BLaER1 (cell line): ENCODE data around the gene AJM1.
A peak's percentile ranks its signal among the peaks of the same experiment; 100 is the strongest.

ENCODE experiments used
- H3K27ac ChIP-seq: shearing (Covaris generic); formaldehyde crosslinking; 2 replicates; pipeline ENCODE4 v1.8.1; 2022
- H3K27me3 ChIP-seq: shearing (Covaris generic); formaldehyde crosslinking; 2 replicates; pipeline ENCODE4 v1.8.1; 2022
- H3K36me3 ChIP-seq: shearing (Covaris generic); formaldehyde crosslinking; 2 replicates; pipeline ENCODE4 v1.8.1; 2022
- H3K4me1 ChIP-seq: shearing (Covaris generic); formaldehyde crosslinking; 2 replicates; pipeline ENCODE4 v1.8.1; 2022
- H3K4me2 ChIP-seq: shearing (Covaris generic); formaldehyde crosslinking; 2 replicates; pipeline ENCODE4 v1.8.1; 2022
- H3K4me3 ChIP-seq: shearing (Covaris generic); formaldehyde crosslinking; 2 replicates; pipeline ENCODE4 v1.8.1; 2022
- H3K9ac ChIP-seq: shearing (Covaris generic); formaldehyde crosslinking; 2 replicates; pipeline ENCODE4 v1.8.1; 2022
- H3K9me3 ChIP-seq: shearing (Covaris generic); formaldehyde crosslinking; 2 replicates; pipeline ENCODE4 v1.8.1; 2022
- H4K20me1 ChIP-seq: shearing (Covaris generic); formaldehyde crosslinking; 2 replicates; pipeline ENCODE4 v1.8.1; 2022
- Cebpa-rat ChIP-seq: shearing (Covaris generic); IDR thresholded peaks from 2 replicates; pipeline ENCODE4 v1.8.1; 2022

Gene AJM1

DNA sequence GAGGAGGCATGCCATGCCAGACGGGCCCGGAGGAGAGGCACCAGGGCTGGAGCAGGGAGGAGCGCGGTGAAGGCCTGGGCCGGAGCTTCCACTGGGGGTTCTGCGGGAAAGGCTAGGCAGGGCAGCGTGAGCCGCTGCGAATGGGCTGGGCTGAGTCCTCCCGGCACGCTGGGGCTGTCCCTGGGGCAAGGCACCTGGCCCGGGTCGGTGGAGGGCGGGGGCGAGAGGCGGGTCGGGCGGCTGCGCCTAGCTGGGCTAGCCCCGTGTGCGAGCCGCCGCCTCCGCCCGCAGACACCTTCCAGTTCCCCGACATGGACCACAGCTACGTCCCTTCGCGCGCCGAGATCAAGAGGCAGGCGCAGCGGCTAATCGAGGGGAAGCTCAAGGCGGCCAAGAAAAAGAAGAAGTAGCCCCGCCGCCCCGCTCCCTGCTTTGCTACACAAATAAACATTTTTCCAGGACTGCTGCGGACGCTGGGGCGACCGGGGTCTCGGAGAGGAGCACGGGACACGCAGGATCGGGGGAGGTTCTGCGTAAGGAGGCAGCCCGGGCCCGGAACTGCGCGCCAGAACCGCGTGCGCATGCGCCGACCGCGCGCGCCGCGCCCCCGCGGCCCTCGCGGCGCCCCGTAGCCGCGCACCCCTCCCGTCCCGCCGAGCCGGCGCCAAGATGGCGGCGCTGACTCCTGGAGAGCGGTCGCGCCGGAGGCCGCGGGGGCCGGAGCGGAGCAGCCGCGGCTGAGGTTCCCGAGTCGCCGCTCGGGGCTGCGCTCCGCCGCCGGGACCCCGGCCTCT is 34.8 kb upstream of the AJM1 start, which contains the start of gene RABL6:
RABL6 (plus strand) TSS at position 668 of the 794 bp plus-strand sequence. CDS start 249 bp downstream, outside the sequence.
- no peak for TF ChIP-seq Cebpa-rat
- peak within 1 kb of the TSS; percentile 97 for H3K4me2 ChIP-seq

DNA sequence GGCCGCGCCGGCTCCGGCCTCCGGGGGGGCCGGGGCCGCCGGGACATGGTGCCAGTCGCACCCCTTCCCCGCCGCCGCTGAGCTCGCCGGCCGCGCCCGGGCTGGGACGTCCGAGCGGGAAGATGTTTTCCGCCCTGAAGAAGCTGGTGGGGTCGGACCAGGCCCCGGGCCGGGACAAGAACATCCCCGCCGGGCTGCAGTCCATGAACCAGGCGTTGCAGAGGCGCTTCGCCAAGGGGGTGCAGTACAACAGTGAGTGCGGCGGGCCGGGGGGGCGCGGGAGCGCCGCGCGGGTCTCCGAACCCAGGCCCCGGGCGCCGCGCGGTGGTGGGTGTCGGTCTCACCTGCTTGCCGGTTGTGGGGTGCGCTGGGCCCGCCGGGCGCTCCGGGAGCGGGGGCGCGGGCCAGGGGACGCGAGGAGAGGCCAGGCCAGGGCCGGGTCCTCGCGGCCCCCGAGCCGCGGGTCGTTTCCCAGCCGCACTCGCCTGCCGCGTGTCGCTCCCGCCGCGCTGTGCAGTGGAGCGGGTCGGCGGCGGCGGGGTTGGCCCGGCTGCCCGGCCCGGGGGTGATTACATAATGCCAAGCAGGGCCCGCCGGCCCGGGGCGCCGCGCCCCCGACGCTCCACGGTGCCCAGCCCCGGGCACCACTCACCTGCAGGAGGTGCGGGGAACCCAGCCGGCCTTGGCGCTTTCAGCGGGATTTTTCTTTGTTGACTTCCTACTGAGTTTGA is 34.0 kb upstream of the AJM1 start:
- H3K4me1 ChIP-seq, result peaks cover 53% of the 10 kb centered on the region
- no peak for TF ChIP-seq Cebpa-rat
- H3K4me3 ChIP-seq, result peak overlapping the region; percentile 100
- H4K20me1 ChIP-seq, result peaks cover 53% of the 10 kb centered on the region
- peaks cover 74% of the 10 kb centered on the region for H3K36me3 ChIP-seq
- no peaks in the 10 kb centered on the region for H3K9me3 ChIP-seq
- H3K4me2 ChIP-seq, result peak overlapping the region; percentile 79
- no peaks in the 10 kb centered on the region for H3K27me3 ChIP-seq
- peak overlapping the region; percentile 98 for H3K27ac ChIP-seq
- peak overlapping the region; percentile 99 for H3K9ac ChIP-seq

More for the DNA sequence above, 34.8 kb upstream of the AJM1 start, which contains the start of gene RABL6:
- Histone ChIP-seq H3K36me3 (peaks cover 68% of the 10 kb centered on the region), H4K20me1 (peaks cover 45% of the 10 kb centered on the region), H3K4me1 (peaks cover 53% of the 10 kb centered on the region), H3K9ac (peak within 1 kb of the TSS; percentile 99), H3K9me3 (no peaks in the 10 kb centered on the region), H3K27ac (peak within 1 kb of the TSS; percentile 98), H3K27me3 (no peaks in the 10 kb centered on the region), H3K4me3 (peak within 1 kb of the TSS; percentile 100)

DNA sequence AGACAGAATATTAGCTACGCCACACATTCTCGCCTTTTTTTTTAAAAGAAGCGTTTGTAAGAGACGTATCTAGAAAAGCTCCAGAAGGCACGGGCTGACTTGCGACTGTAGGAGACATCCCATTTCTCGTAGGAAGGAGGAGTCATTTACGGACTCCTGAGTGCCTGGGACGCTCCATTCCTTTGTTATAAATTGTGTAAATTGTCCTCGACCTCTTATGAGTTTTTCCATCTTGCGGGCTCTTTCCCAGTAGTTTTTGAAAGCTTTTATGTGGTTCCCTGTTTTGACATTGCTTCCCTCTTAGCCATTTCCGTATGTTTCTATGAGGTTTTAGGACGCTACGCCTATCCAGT is 33.5 kb upstream of the AJM1 start:
- H3K9ac ChIP-seq, result peak overlapping the region; percentile 99
- H3K36me3 ChIP-seq, result peaks cover 74% of the 10 kb centered on the region
- peaks cover 58% of the 10 kb centered on the region for H4K20me1 ChIP-seq
- TF ChIP-seq Cebpa-rat, result no peak
- no peaks in the 10 kb centered on the region for H3K9me3 ChIP-seq
- H3K27ac ChIP-seq, result peak overlapping the region; percentile 98
- H3K4me2 ChIP-seq, result peak overlapping the region; percentile 79
- peak overlapping the region; percentile 100 for H3K4me3 ChIP-seq
- peaks cover 53% of the 10 kb centered on the region for H3K4me1 ChIP-seq
- no peaks in the 10 kb centered on the region for H3K27me3 ChIP-seq

GRCh38 chr9:136814725-136815421 is 27.4 kb upstream of the AJM1 start:
- Histone ChIP-seq H3K4me1 (peaks cover 19% of the 10 kb centered on the region), H3K9ac (no peak overlapping the region), H3K27ac (no peak overlapping the region), H3K27me3 (no peaks in the 10 kb centered on the region), H3K36me3 (peaks cover 93% of the 10 kb centered on the region), H4K20me1 (peaks cover 99% of the 10 kb centered on the region), H3K9me3 (no peaks in the 10 kb centered on the region), H3K4me2 (no peak overlapping the region), H3K4me3 (no peak overlapping the region)
- no peak for TF ChIP-seq Cebpa-rat

- Histone ChIP-seq H3K27me3 (no peaks in the 10 kb centered on the region), H3K4me1 (peaks cover 13% of the 10 kb centered on the region), H3K27ac (no peak overlapping the region), H4K20me1 (peaks cover 99% of the 10 kb centered on the region), H3K36me3 (peaks cover 93% of the 10 kb centered on the region), H3K4me3 (no peak overlapping the region), H3K9me3 (no peaks in the 10 kb centered on the region), H3K9ac (no peak overlapping the region), H3K4me2 (no peak overlapping the region)
- no peak for TF ChIP-seq Cebpa-rat
Observed at GRCh38 chr9:136815422-136815782, 26.9 kb upstream of the AJM1 start.

- H3K36me3 ChIP-seq, result peaks cover 92% of the 10 kb centered on the region
Observed at GRCh38 chr9:136820971-136821825, 21.1 kb upstream of the AJM1 start.

GRCh38 chr9:136821826-136822544 is 20.3 kb upstream of the AJM1 start:
- no peak overlapping the region for H3K4me3 ChIP-seq

More at GRCh38 chr9:136820971-136821825, 21.1 kb upstream of the AJM1 start:
- H3K4me3 ChIP-seq, result no peak overlapping the region
- H4K20me1 ChIP-seq, result peaks cover 96% of the 10 kb centered on the region
- no peaks in the 10 kb centered on the region for H3K9me3 ChIP-seq
- no peak overlapping the region for H3K9ac ChIP-seq
- H3K4me1 ChIP-seq, result no peaks in the 10 kb centered on the region
- TF ChIP-seq Cebpa-rat, result no peak
- no peaks in the 10 kb centered on the region for H3K27me3 ChIP-seq
- H3K27ac ChIP-seq, result no peak overlapping the region
- H3K4me2 ChIP-seq, result no peak overlapping the region

DNA sequence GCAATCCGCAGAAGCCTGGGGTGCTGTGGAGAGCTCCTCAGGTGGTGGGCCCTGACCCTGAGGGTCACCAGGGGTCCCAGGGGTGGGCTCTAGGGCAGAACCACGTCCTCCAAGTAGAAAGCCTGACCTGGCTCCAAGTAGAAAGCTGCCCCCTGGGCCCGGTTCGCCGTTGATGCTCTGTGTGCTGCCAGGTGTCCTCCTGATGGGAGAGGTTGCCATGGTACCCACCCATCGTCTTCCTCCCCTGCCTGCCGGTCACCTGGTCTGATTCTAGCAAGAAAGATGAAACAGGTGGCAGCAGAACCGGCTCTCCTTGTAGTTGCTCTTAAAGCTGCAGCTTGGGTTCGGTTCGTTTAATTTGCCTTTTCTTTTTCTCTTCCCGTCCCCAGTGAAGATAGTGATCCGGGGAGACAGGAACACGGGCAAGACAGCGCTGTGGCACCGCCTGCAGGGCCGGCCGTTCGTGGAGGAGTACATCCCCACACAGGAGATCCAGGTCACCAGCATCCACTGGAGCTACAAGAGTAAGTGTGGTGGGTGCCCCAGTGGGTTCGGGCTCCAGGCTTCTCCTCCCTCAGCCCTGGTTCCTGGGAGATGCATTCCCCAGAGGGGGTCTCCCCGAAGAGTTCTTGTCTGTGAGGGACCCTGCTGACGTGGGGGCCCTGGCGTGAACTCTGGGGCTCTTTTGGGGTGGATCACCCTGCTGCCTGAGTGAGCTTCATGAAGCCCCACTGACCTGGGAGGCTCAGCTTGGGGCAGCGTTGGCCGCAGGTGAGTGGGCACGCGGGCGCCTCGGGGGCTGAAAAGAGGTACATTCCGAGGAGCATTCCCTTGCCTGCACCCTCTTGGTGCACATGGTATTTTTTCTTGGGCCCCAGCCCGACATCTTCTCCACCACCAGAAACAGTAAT is 18.9 kb upstream of the AJM1 start:
- no peaks in the 10 kb centered on the region for H3K9me3 ChIP-seq
- peaks cover 97% of the 10 kb centered on the region for H4K20me1 ChIP-seq
- TF ChIP-seq Cebpa-rat, result no peak
- no peak overlapping the region for H3K4me2 ChIP-seq
- H3K27me3 ChIP-seq, result no peaks in the 10 kb centered on the region
- peaks cover 95% of the 10 kb centered on the region for H3K36me3 ChIP-seq
- H3K4me3 ChIP-seq, result no peak overlapping the region
- no peaks in the 10 kb centered on the region for H3K4me1 ChIP-seq
- H3K9ac ChIP-seq, result no peak overlapping the region
- H3K27ac ChIP-seq, result no peak overlapping the region

More at GRCh38 chr9:136821826-136822544, 20.3 kb upstream of the AJM1 start:
- Histone ChIP-seq H3K27me3 (no peaks in the 10 kb centered on the region), H3K9ac (no peak overlapping the region), H3K27ac (no peak overlapping the region), H4K20me1 (peaks cover 96% of the 10 kb centered on the region), H3K4me2 (no peak overlapping the region), H3K36me3 (peaks cover 93% of the 10 kb centered on the region), H3K4me1 (no peaks in the 10 kb centered on the region), H3K9me3 (no peaks in the 10 kb centered on the region)
- TF ChIP-seq Cebpa-rat, result no peak
